ENCODE measurements around the gene VAMP5. TPM values are rescaled to one million over a fixed set of nuclear protein-coding genes. Genes with fewer than 3 reads are reported as not detected.
"Not testable (repeated sequence)": the region's sequence is repeated elsewhere in the genome, so short reads cannot be mapped to it uniquely, and the experiment has no call there.

The VAMP5 gene
- total RNA-seq, 1 donor from 2014 or later, result 140 TPM

- DNase-seq (ENCODE audit: extremely low read depth, low read depth, low spot score), result no peak
Observed at GRCh38 chr2:85599468-85600234, 15.4 kb downstream of the VAMP5 start.

- no peak for DNase-seq (ENCODE audit: extremely low read depth, low read depth, low spot score)
Observed at GRCh38 chr2:85600235-85600575, 16.0 kb downstream of the VAMP5 start.

GRCh38 chr2:85600951-85601770 lies 16.9 kb downstream of the VAMP5 start:
- DNase-seq (ENCODE audit: extremely low read depth, low read depth, low spot score), result no peak

- no peak for DNase-seq (ENCODE audit: extremely low read depth, low read depth, low spot score)
Observed at GRCh38 chr2:85601771-85602475, 17.7 kb downstream of the VAMP5 start.

- no peak for DNase-seq (ENCODE audit: extremely low read depth, low read depth, low spot score)
Observed at GRCh38 chr2:85602476-85603234, 18.4 kb downstream of the VAMP5 start, which contains the start of gene TMEM150A. Gene TMEM150A (minus strand): TSS chr2:85602698. CDS start chr2:85601948, 750 bp downstream.

GRCh38 chr2:85604133-85604444 lies 19.9 kb downstream of the VAMP5 start:
- DNase-seq (ENCODE audit: extremely low read depth, low read depth, low spot score), result not testable (repeated sequence)

- DNase-seq (ENCODE audit: extremely low read depth, low read depth, low spot score), result no peak
Observed at GRCh38 chr2:85604568-85605339, 20.5 kb downstream of the VAMP5 start.

GRCh38 chr2:85605406-85606115 lies 21.3 kb downstream of the VAMP5 start:
- DNase-seq (ENCODE audit: extremely low read depth, low read depth, low spot score), result no peak

GRCh38 chr2:85606116-85606455 lies 21.9 kb downstream of the VAMP5 start:
- DNase-seq (ENCODE audit: extremely low read depth, low read depth, low spot score), result no peak

GRCh38 chr2:85607268-85608215 lies 23.3 kb downstream of the VAMP5 start:
- DNase-seq (ENCODE audit: extremely low read depth, low read depth, low spot score), result no peak

GRCh38 chr2:85611217-85611704 lies 27.0 kb downstream of the VAMP5 start:
- DNase-seq (ENCODE audit: extremely low read depth, low read depth, low spot score), result no peak

GRCh38 chr2:85611705-85612587 lies 27.7 kb downstream of the VAMP5 start, which contains the start of gene C2orf68:
Gene C2orf68 (minus strand): TSS chr2:85612066. CDS start chr2:85611984, 82 bp downstream.
- no peak for DNase-seq (ENCODE audit: extremely low read depth, low read depth, low spot score)

- DNase-seq (ENCODE audit: extremely low read depth, low read depth, low spot score), result no peak
Observed at GRCh38 chr2:85613717-85614515, 29.7 kb downstream of the VAMP5 start.

- DNase-seq (ENCODE audit: extremely low read depth, low read depth, low spot score), result not testable (repeated sequence)
Observed at GRCh38 chr2:85614757-85615156, 30.5 kb downstream of the VAMP5 start.

- DNase-seq (ENCODE audit: extremely low read depth, low read depth, low spot score), result no peak
Observed at GRCh38 chr2:85615413-85615728, 31.1 kb downstream of the VAMP5 start.

GRCh38 chr2:85617723-85618122 lies 33.5 kb downstream of the VAMP5 start:
- not testable (repeated sequence) for DNase-seq (ENCODE audit: extremely low read depth, low read depth, low spot score)
